Muscle layer of duodenum (tissue), 2 donors: ENCODE measurements around the gene RNF151.

Source experiments
- H3K27ac ChIP-seq: one replicate; pipeline ENCODE4 v1.7.0; 2013; ENCODE audit warnings: mild to moderate bottlenecking, low read length
- H3K27me3 ChIP-seq: one replicate; pipeline ENCODE4 v1.7.0; 2013; ENCODE audit warnings: low read depth, mild to moderate bottlenecking, control low read depth, low read length
- H3K36me3 ChIP-seq, 2 donors: one replicate each; pipeline ENCODE4 v1.7.0; 2013; ENCODE audit warnings: low read length in 2 of 2, control low read depth in 1 of 2, mild to moderate bottlenecking in 1 of 2; ENCODE audit not compliant: insufficient read depth in 2 of 2, control insufficient read depth in 1 of 2
- H3K4me1 ChIP-seq, 2 donors: one replicate each; pipeline ENCODE4 v1.7.0; 2013; ENCODE audit warnings: low read length in 2 of 2, mild to moderate bottlenecking in 2 of 2, control low read depth in 1 of 2, moderate library complexity in 1 of 2; ENCODE audit not compliant: insufficient read depth in 2 of 2, control insufficient read depth in 1 of 2
- H3K4me3 ChIP-seq, 2 donors: one replicate each; pipeline ENCODE4 v1.7.0; 2013; ENCODE audit warnings: low read length in 2 of 2, low read depth in 1 of 2, mild to moderate bottlenecking in 1 of 2
- H3K9me3 ChIP-seq, 2 donors: one replicate each; pipeline ENCODE4 v1.7.0; 2013; ENCODE audit warnings: low read length in 2 of 2, control low read depth in 1 of 2, mild to moderate bottlenecking in 1 of 2; ENCODE audit not compliant: control insufficient read depth in 1 of 2
- donor health status: healthy.

RNF151 gene

DNA sequence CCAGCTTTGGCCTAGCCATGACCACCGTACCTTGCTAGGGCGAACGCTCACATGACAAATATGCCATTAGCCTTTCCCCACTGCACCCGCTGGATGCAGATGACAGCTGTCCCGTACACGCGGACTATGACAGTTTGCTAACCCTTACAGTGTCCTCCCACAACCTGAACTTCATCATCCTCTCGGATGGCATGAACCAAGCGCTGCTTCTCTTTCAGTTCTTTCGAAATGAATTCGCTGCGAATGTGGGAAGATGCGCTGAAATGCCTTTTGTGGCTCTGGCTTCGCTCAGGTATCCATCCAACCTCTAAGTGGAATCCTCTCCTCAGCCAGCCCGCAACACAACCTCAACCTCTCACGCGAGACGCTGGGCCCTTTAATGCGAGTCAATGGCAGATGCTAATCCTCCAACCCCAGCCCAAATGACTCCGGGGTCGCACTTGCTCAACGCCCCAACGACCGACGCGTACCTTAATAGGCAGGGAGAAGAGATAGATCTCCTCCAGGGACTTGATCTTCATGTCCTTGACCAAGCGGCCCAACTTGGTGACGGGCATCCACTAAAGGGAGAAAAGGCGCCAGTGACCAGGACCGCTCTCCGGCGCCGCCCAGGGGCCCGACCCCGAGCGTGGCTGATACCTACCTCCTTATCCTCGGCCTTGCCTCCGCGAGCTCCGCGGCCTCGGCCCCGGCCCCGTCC is 2.7 kb upstream of the RNF151 start:
- peaks cover 3 to 19% of the 10 kb centered on the region in 2 donors for H3K36me3 ChIP-seq
- no peaks in the 10 kb centered on the region for H3K27me3 ChIP-seq
- H3K9me3 ChIP-seq, result no peaks in the 10 kb centered on the region
- peak overlapping the region; percentile 94 for H3K27ac ChIP-seq
- peak overlapping the region; percentile 77 to 80 for H3K4me3 ChIP-seq
- peaks cover 9 to 33% of the 10 kb centered on the region in 2 donors for H3K4me1 ChIP-seq

DNA sequence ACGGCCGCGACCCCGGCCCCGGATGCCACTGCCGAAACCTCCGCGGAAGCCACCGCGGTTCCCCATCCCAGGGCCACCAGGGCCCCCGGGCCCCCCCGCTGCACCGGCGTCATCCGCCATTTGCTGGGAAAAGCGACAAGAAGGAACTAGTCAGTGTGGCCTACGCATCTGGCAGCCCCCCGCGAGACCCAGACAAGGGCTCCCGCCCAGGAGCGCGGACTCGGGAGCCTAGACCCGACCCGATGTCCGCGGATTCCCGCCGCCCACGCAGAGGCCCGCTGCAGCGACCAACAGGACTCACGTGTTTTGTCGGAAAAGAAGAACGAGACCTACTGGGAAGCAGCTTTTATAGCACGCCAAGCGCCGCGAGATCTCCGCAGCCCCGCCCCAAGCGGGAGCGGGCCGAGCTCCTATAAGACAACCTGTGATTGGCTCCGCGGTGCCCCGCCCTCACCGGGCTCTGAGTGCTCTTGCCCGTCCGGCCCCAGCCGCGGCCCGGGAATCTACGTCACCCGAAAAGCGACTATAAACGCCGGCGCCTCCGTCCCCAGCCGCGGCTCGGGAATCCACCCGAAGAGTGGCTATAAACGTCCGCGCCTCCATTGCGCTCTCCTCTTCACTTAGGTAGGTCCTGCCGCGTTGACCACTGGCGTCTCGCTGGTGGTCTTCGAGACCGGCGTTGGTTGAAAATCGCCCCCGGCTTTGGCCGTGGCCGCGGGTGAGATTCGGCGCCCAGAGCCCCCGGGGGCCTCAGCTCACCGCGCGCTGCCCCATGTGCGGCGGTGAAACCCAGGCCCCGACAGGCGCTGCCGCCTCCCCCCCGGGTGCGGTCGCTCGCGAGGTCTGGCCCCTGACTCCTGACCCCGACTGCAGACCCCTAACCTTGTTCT is 1.9 kb upstream of the RNF151 start, which contains the start of gene RPS2:
Gene RPS2 (minus strand): TSS at position 321 of the 890 bp plus-strand sequence. CDS start 201 bp downstream, at position 120.
- H3K36me3 ChIP-seq, result peaks cover 3 to 19% of the 10 kb centered on the region in 2 donors
- peaks cover 9 to 31% of the 10 kb centered on the region in 2 donors for H3K4me1 ChIP-seq
- H3K27ac ChIP-seq, result peak within 1 kb of the TSS; percentile 94
- no peaks in the 10 kb centered on the region for H3K9me3 ChIP-seq
- no peaks in the 10 kb centered on the region for H3K27me3 ChIP-seq
- H3K4me3 ChIP-seq, result peak within 1 kb of the TSS; percentile 77 to 80

DNA sequence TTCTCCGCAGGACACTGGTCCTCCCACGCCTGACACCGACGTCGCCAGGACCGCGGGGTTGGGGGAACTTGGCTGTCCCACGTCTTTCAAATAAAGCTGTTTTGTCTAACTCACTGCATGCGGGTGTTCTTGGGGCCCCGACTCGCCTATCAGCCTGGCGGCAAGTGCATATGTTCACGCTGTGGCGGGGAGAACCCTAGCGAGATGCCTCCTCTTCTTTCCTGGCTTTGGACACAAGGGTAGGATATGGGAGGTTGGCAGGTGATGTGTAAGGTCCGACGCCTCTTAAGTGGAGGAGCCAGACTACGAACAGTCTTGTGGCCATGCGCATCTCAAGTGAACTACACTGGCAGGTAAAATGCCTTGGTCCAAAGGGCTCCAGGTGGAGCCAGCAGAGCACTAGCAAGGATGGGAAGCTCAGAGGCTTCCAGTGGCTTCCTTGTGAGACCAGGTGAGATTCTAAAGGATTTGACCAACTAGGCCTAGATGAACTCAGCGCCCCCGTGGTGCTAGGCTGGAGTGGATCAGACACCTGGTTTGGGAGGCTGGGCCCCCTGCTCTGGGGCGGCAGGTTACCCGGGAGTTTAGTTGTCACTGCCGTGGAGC is 1.2 kb upstream of the RNF151 start:
- H3K9me3 ChIP-seq, result no peaks in the 10 kb centered on the region
- peaks cover 3 to 19% of the 10 kb centered on the region in 2 donors for H3K36me3 ChIP-seq
- H3K27me3 ChIP-seq, result no peaks in the 10 kb centered on the region
- H3K4me3 ChIP-seq, result peak overlapping the region; percentile 77 to 80
- H3K27ac ChIP-seq, result peak overlapping the region; percentile 94
- peaks cover 8 to 24% of the 10 kb centered on the region in 2 donors for H3K4me1 ChIP-seq

DNA sequence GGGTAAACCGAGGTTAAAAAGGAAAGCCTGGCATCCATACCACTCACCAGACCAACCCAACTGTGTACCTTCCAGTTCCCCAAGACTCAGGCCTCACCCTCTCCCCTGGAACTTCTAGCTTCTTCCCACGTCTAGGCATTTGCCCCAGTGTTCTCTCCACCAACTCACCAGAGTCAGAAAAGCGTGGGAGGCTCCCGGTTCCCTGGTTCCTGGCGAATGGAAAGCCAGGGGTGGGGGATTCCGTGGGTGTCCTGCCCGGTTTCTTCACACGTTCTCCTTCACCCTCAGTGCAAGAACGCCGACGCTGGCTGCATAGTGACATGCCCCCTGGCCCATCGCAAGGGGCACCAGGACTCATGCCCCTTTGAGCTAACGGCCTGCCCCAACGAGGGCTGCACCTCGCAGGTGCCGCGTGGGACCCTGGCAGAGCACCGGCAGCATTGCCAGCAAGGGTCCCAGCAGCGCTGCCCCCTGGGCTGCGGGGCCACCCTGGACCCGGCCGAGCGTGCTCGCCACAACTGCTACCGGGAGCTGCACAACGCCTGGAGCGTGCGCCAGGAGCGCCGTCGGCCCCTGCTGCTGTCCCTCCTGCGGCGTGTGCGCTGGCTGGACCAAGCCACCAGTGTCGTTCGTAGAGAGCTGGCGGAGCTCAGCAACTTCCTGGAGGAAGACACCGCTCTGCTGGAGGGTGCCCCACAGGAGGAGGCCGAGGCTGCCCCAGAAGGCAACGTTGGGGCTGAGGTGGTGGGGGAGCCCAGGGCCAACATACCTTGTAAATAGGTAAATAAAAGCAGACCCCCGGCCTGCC is 1.7 kb downstream of the RNF151 start:
- Histone ChIP-seq H3K36me3 (no peaks in the 10 kb centered on the region), H3K27ac (no peak overlapping the region), H3K27me3 (no peaks in the 10 kb centered on the region), H3K9me3 (no peaks in the 10 kb centered on the region), H3K4me1 (peaks cover 5 to 32% of the 10 kb centered on the region in 2 donors), H3K4me3 (no peak overlapping the region)

DNA sequence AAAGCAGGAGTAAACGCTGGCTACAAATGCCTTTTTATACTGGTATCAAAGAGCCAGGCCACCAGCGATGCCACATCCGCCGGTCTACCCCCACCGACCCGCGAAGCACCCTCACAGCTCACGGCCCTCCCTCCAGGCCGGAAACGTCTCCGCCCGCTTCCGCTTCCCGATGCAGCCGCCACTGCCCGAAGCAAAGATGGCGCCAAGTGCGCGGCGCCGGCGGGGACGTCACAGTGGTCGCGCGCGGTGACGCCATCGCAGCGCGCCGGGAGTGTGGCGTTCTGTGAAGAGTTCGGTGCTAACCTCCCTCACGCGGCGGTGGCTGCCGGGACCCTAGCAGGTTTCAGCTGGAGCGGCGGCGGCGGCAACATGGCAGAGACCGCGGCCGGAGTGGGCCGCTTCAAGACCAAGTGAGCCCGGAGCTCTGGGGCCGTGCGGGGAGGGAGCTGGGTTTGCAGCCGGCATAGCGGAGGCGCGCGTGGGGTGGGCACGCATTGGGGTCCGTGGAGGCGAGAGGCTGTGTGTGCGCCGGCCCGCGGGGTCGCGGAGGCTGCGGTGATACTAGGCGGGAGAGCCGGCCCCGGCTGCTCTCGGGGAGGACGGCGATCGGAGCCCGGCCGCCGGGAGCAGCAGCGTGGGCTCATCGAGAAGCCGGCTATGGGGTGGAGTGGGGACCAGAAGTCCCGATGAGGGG is 5.3 kb downstream of the RNF151 start, which contains the start of gene TBL3:
Gene TBL3 (plus strand): TSS at position 258 of the 694 bp plus-strand sequence. CDS start 112 bp downstream, at position 370.
- Histone ChIP-seq H3K9me3 (no peaks in the 10 kb centered on the region), H3K36me3 (peaks cover 17 to 30% of the 10 kb centered on the region in 2 donors), H3K4me3 (peak within 1 kb of the TSS; percentile 85 to 98), H3K27ac (peak within 1 kb of the TSS; percentile 96), H3K27me3 (no peaks in the 10 kb centered on the region), H3K4me1 (peaks cover 0 to 23% of the 10 kb centered on the region in 2 donors)

DNA sequence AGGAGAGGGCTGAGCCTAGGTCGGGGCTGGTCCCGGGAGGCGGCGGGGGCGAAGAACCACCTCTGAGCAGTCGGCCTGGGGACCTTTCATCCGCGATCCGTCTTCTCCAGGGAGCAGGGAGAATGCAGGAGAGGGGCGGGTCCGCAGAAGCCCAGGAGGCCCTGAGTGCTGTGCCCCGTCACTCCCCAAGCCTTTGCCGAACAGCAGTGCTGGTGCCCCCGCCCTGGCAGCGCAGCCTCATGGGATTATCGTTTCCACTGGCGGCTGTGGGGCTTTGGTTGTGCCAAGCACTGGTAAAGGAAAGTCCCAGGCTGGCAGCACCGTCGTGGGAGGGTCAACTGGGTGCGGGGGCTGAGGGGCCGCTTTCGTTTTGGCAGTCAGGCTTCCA is 5.8 kb downstream of the RNF151 start:
- peaks cover 0 to 23% of the 10 kb centered on the region in 2 donors for H3K4me1 ChIP-seq
- peaks cover 21 to 35% of the 10 kb centered on the region in 2 donors for H3K36me3 ChIP-seq
- peak overlapping the region; percentile 85 to 98 for H3K4me3 ChIP-seq
- no peaks in the 10 kb centered on the region for H3K9me3 ChIP-seq
- no peak overlapping the region for H3K27ac ChIP-seq
- H3K27me3 ChIP-seq, result no peaks in the 10 kb centered on the region

DNA sequence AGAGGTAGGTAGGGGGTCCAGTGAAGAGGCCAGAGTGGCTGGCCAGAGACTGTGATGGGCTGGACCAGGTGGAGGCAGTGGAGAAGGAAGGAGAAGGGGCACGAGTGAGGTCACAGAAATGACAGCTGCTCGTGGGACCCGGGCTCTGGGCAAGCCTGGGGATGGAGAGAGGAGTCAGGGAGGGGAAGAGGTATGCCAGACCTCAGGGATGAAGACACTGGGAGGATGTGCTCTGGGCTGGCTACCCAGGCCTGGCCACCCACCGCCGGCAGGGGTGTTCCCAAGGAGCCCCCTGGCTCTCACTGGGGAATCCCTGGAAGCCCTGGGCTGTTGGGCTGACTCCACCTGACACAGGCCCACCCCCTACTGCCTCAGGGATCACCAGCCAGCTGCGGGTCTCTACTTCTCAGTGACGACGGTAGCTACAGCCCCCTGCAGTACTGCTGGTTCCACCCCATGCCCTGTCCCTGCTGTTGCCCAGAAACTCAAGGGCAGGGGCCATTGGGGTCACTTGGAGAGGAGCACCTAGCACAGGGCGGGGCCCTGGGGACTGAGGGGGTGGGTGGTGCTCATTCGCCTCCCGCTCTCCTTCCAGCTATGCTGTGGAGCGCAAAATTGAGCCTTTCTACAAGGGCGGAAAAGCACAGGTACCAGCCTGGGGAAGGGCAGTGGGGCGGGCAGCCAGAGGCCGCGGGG is 7.0 kb downstream of the RNF151 start:
- Histone ChIP-seq H3K9me3 (no peaks in the 10 kb centered on the region), H3K4me1 (peaks cover 0 to 23% of the 10 kb centered on the region in 2 donors), H3K27me3 (no peaks in the 10 kb centered on the region), H3K36me3 (peaks cover 29 to 46% of the 10 kb centered on the region in 2 donors), H3K4me3 (no peak overlapping the region), H3K27ac (no peak overlapping the region)

DNA sequence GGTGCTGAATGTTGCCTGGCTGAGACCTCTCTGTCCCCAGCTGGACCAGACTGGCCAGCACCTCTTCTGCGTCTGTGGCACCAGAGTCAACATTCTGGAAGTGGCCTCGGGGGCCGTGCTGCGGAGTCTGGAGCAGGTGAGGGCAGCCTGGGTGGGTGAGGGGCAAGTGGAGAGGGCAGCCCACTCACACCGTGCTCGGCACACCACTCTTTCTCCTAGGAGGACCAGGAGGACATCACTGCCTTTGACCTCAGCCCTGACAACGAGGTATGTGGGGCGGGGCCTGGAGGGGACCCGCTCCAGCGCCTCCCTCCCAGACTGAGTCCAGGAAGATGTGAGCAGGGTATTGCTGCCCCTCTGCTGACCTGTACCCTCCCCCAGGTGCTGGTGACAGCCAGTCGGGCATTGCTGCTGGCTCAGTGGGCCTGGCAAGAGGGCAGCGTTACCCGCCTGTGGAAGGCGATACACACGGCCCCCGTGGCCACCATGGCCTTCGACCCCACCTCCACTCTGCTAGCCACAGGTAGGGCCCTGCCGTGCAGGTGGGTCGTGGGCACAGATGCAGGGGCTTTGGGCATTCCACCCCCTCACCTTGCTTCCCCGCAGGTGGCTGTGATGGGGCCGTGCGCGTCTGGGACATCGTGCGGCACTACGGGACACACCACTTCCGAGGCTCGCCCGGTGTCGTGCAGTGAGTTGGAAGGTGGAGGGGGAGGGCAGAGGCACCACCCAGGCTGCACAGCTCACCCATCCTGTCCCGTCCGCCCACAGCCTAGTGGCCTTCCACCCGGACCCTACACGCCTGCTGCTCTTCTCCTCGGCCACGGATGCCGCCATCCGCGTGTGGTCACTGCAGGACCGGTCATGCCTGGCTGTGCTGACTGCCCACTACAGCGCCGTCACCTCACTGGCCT is 7.8 kb downstream of the RNF151 start:
- H3K4me1 ChIP-seq, result peaks cover 0 to 23% of the 10 kb centered on the region in 2 donors
- no peak overlapping the region for H3K27ac ChIP-seq
- H3K4me3 ChIP-seq, result no peak overlapping the region
- H3K9me3 ChIP-seq, result no peaks in the 10 kb centered on the region
- H3K36me3 ChIP-seq, result peaks cover 29 to 51% of the 10 kb centered on the region in 2 donors
- no peaks in the 10 kb centered on the region for H3K27me3 ChIP-seq
